CD8-positive, alpha-beta memory T cell (primary cell): ENCODE data around the gene IDH1. TPM values are rescaled to one million over a fixed set of nuclear protein-coding genes. Genes with fewer than 3 reads are reported as not detected.
"Not testable (repeated sequence)": the region's sequence is repeated elsewhere in the genome, so short reads cannot be mapped to it uniquely, and the experiment has no call there.

Experiments used
- CTCF ChIA-PET: fragments of 350-600 bp; sonication (Branson Sonifier 250); formaldehyde crosslinking; loops from one replicate; lab custom pipeline; 2021; ENCODE audit warnings: antibody characterized with exemption; lab: Charles Lee
- POLR2A ChIA-PET: fragments of 350-600 bp; sonication (Branson Sonifier 250); formaldehyde crosslinking; loops from one replicate; lab custom pipeline; 2021; ENCODE audit warnings: antibody characterized with exemption; lab: Charles Lee
- DNase-seq, 5 donors: peaks; one replicate each; pipeline versions ENCODE4 v3.0.0 to v3.0.0-alpha.2; 2020 to 2022; ENCODE audit warnings: mixed read lengths in 1 of 5
- H3K27ac ChIP-seq: one replicate; pipeline ENCODE4 v1.7.0; 2013; ENCODE audit warnings: low read depth, mild to moderate bottlenecking, low read length, moderate library complexity
- H3K27me3 ChIP-seq: 2 replicates; pipeline ENCODE4 v1.7.0; 2013; ENCODE audit warnings: low read length, mild to moderate bottlenecking; ENCODE audit not compliant: insufficient read depth, poor library complexity, severe bottlenecking
- H3K36me3 ChIP-seq: 2 replicates; pipeline ENCODE4 v1.7.0; 2013; ENCODE audit warnings: mild to moderate bottlenecking, low read length, moderate library complexity; ENCODE audit not compliant: insufficient read depth
- H3K4me1 ChIP-seq: 2 replicates; pipeline ENCODE4 v1.7.0; 2013; ENCODE audit warnings: mild to moderate bottlenecking, low read length, moderate library complexity; ENCODE audit not compliant: insufficient read depth
- H3K4me3 ChIP-seq: 2 replicates; pipeline ENCODE4 v1.7.0; 2013; ENCODE audit warnings: mild to moderate bottlenecking, low read length
- H3K9me3 ChIP-seq: 2 replicates; pipeline ENCODE4 v1.7.0; 2013; ENCODE audit warnings: mild to moderate bottlenecking, low read length
- H3K27ac Mint-ChIP-seq, 8 donors: one replicate each; pipeline ENCODE4 v1.8.0; 2020 to 2021; ENCODE audit warnings: mixed read lengths in 8 of 8, mild to moderate bottlenecking in 6 of 8, inconsistent platforms in 3 of 8, moderate library complexity in 3 of 8
- H3K27me3 Mint-ChIP-seq, 2 donors: one replicate each; pipeline ENCODE4 v1.8.0; 2020 to 2021; ENCODE audit warnings: mixed read lengths in 2 of 2, mild to moderate bottlenecking in 1 of 2, moderate library complexity in 1 of 2
- H3K36me3 Mint-ChIP-seq, 3 donors: one replicate each; pipeline ENCODE4 v1.8.0; 2020 to 2021; ENCODE audit warnings: mixed read lengths in 3 of 3, inconsistent platforms in 1 of 3, mild to moderate bottlenecking in 1 of 3
- H3K4me1 Mint-ChIP-seq, 3 donors: one replicate each; pipeline ENCODE4 v1.8.0; 2020 to 2021; ENCODE audit warnings: mixed read lengths in 3 of 3, inconsistent platforms in 1 of 3, mild to moderate bottlenecking in 1 of 3
- H3K4me3 Mint-ChIP-seq, 7 donors: one replicate each; pipeline ENCODE4 v1.8.0; 2020 to 2021; ENCODE audit warnings: mixed read lengths in 7 of 7, mild to moderate bottlenecking in 6 of 7, moderate library complexity in 4 of 7, inconsistent platforms in 2 of 7
- H3K9me3 Mint-ChIP-seq, 5 donors: one replicate each; pipeline ENCODE4 v1.8.0; 2020 to 2022; ENCODE audit warnings: mixed read lengths in 5 of 5, mild to moderate bottlenecking in 3 of 5, moderate library complexity in 2 of 5, inconsistent platforms in 1 of 5
- polyA plus RNA-seq: library from polyadenylated mRNA; unstranded; fragments of 300-500 nt; fragmentation: Illumina TruSeq; gene quantifications from one replicate; pipeline ENCODE4 v1.2.3, GENCODE V29; 2021
- total RNA-seq, 2 experiments: library from RNA; stranded (reverse); gene quantifications; one replicate each; pipeline ENCODE4 v1.2.3, GENCODE V29; 2021

Gene IDH1
- total and polyA plus RNA-seq, 3 experiments from 2014 or later, result 5.8 to 21.5 (median 18.9) TPM

DNA sequence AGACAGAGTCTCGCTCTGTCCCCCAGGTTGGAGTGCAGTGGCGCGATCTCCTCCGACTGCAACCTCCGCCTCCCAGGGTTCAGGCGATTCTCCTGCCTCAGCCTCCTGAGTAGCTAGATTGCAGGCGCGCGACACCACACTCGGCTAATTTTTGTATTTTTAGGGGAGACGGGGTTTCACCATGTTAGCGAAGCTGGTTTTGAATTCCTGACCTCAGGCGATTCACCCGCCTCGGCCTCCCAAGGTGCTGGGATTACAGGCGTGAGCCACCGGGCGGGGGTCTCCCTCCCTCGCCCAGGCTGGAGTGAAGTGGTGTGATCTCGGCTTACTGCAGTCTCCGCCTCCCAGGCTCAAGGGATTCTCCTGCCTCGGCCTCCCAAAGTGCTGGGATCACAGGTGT is 12.7 kb upstream of the IDH1 start:
- H3K27me3 Mint-ChIP-seq, H3K4me3 ChIP-seq, DNase-seq, H3K9me3 Mint-ChIP-seq, H3K27me3 ChIP-seq, H3K36me3 ChIP-seq, H3K9me3 ChIP-seq: not testable (repeated sequence)
- peaks cover 25% of the 10 kb centered on the region for H3K4me1 ChIP-seq
- POLR2A ChIA-PET, result interaction anchor here (0.7 to 3.2 kb wide), 2 partner anchors 13 to 642 kb away, joined by 3 to 26 read pairs; partner anchors contain the start of gene IDH1
- H3K4me3 Mint-ChIP-seq, result peak overlapping the region; percentile 71 to 97 (median 87)
- H3K4me1 Mint-ChIP-seq, result peaks cover 52 to 70% (median 59%) of the 10 kb centered on the region in 3 donors
- CTCF ChIA-PET, result interaction anchor here (1.7 to 8.0 kb wide), 2 partner anchors 10 to 14 kb away, joined by 7 to 89 read pairs; partner anchors contain the start of gene IDH1
- H3K27ac Mint-ChIP-seq, result peak overlapping the region in 5 of 8 donors; percentile 40 to 98 (median 89)
- peaks cover 3 to 28% (median 5%) of the 10 kb centered on the region in 3 donors for H3K36me3 Mint-ChIP-seq
- H3K27ac ChIP-seq, result peak overlapping the region; percentile 82

DNA sequence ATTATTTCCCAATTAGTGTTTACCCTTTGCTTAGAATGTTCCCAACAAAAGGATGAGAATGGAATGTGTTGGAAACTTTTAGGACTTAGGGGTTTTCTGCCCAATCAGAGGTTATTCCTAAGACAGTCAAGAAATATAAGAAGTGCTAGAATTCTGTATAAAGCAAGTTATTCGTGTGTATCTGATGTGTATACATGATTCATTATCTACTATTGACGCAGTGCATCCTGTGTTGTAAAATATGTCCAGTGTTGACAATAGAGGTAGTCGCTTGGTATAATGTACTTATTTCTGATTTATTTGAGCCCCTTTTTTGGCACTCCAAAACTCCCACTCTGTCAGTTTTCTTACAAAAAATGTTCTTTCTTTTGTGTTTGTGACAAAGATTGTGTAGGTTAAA is 12.1 kb upstream of the IDH1 start:
- H3K27me3 ChIP-seq, result no peaks in the 10 kb centered on the region
- ChIA-PET CTCF (interaction anchor here (1.7 to 8.0 kb wide), 2 partner anchors 9 to 13 kb away, joined by 7 to 89 read pairs; partner anchors contain the start of gene IDH1), POLR2A (interaction anchor here (0.9 to 3.2 kb wide), 2 partner anchors 13 to 1502 kb away, joined by 3 to 26 read pairs; partner anchors contain the start of genes FASTKD2, IDH1 and MDH1B)
- peaks cover 25% of the 10 kb centered on the region for H3K4me1 ChIP-seq
- no peak for DNase-seq
- peaks cover 5% of the 10 kb centered on the region for H3K36me3 ChIP-seq
- peak overlapping the region; percentile 87 to 97 (median 95) for H3K4me3 Mint-ChIP-seq
- H3K27ac Mint-ChIP-seq, result peak overlapping the region; percentile 81 to 99 (median 94)
- H3K27ac ChIP-seq, result peak overlapping the region; percentile 82
- peak overlapping the region; percentile 95 for H3K4me3 ChIP-seq
- no peaks in the 10 kb centered on the region for H3K27me3 Mint-ChIP-seq
- H3K4me1 Mint-ChIP-seq, result peaks cover 49 to 70% (median 59%) of the 10 kb centered on the region in 3 donors
- no peaks in the 10 kb centered on the region for H3K9me3 Mint-ChIP-seq
- no peaks in the 10 kb centered on the region for H3K9me3 ChIP-seq
- H3K36me3 Mint-ChIP-seq, result peaks cover 3 to 23% (median 5%) of the 10 kb centered on the region in 3 donors

DNA sequence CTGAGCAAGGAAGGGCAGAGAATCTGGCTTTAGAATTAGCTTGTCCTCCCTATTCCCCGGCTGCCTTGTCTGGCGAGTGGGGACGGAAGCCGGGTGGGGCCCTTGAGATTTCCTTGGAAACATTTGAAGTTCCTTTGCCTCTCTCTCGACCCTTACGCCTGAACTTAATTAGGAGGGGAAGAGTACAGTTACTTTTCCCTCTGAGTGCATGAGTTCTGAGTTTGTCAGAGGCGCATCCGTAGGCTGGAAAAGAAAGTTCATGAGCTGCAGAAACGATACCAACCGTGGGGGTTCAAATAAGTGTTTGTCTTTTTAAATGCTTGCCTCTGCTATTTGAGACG is 11.7 kb upstream of the IDH1 start:
- no peak for DNase-seq

GRCh38 chr2:208265801-208266552 is 11.1 kb upstream of the IDH1 start, which contains the start of gene PIKFYVE:
Gene PIKFYVE, plus strand, starts transcription at chr2:208266255. Its CDS starts 5,265 bp downstream, at chr2:208271520.
- peaks cover 0 to 17% (median 0%) of the 10 kb centered on the region in 3 donors for H3K36me3 Mint-ChIP-seq
- peak within 1 kb of the TSS; percentile 81 to 99 (median 95) for H3K27ac Mint-ChIP-seq
- H3K4me1 ChIP-seq, result peaks cover 25% of the 10 kb centered on the region
- H3K4me3 ChIP-seq, result peak within 1 kb of the TSS; percentile 95
- no peaks in the 10 kb centered on the region for H3K9me3 ChIP-seq
- no peaks in the 10 kb centered on the region for H3K9me3 Mint-ChIP-seq
- DNase-seq, result peak; percentile 80 to 92 (median 87)
- H3K27ac ChIP-seq, result peak within 1 kb of the TSS; percentile 82
- POLR2A ChIA-PET, result interaction anchor here (0.9 to 3.2 kb wide), 3 partner anchors 12 to 1501 kb away, joined by 3 to 26 read pairs (median 5); partner anchors contain the start of genes FASTKD2, IDH1, MDH1B and METTL21A
- peak within 1 kb of the TSS; percentile 87 to 97 (median 95) for H3K4me3 Mint-ChIP-seq
- no peaks in the 10 kb centered on the region for H3K27me3 ChIP-seq
- CTCF ChIA-PET, result interaction anchor here (0.8 to 8.0 kb wide), 3 partner anchors 8 to 89 kb away, joined by 3 to 89 read pairs (median 7); partner anchors contain the start of gene IDH1
- H3K27me3 Mint-ChIP-seq, result no peaks in the 10 kb centered on the region
- no peaks in the 10 kb centered on the region for H3K36me3 ChIP-seq
- peaks cover 44 to 62% (median 53%) of the 10 kb centered on the region in 3 donors for H3K4me1 Mint-ChIP-seq

More for the DNA sequence above, 11.7 kb upstream of the IDH1 start:
- Histone ChIP-seq H3K4me3 (peak overlapping the region; percentile 95), H3K4me1 (peaks cover 25% of the 10 kb centered on the region), H3K27me3 (no peaks in the 10 kb centered on the region), H3K9me3 (no peaks in the 10 kb centered on the region), H3K27ac (peak overlapping the region; percentile 82), H3K36me3 (peaks cover 4% of the 10 kb centered on the region)
- no peaks in the 10 kb centered on the region for H3K9me3 Mint-ChIP-seq
- CTCF ChIA-PET, result interaction anchor here (1.7 to 8.0 kb wide), 2 partner anchors 9 to 13 kb away, joined by 7 to 89 read pairs; partner anchors contain the start of gene IDH1
- H3K4me1 Mint-ChIP-seq, result peaks cover 48 to 68% (median 57%) of the 10 kb centered on the region in 3 donors
- POLR2A ChIA-PET, result interaction anchor here (0.9 to 3.2 kb wide), 3 partner anchors 12 to 1501 kb away, joined by 3 to 26 read pairs (median 5); partner anchors contain the start of genes FASTKD2, IDH1, MDH1B and METTL21A
- no peaks in the 10 kb centered on the region for H3K27me3 Mint-ChIP-seq
- peak overlapping the region; percentile 87 to 97 (median 95) for H3K4me3 Mint-ChIP-seq
- H3K27ac Mint-ChIP-seq, result peak overlapping the region; percentile 81 to 99 (median 94)
- H3K36me3 Mint-ChIP-seq, result peaks cover 3 to 21% (median 4%) of the 10 kb centered on the region in 3 donors

GRCh38 chr2:208265371-208265800 is 10.5 kb upstream of the IDH1 start:
- no peaks in the 10 kb centered on the region for H3K27me3 ChIP-seq
- ChIA-PET POLR2A (interaction anchor here (1.2 to 3.2 kb wide), 2 partner anchors 11 to 640 kb away, joined by 5 to 26 read pairs; partner anchors contain the start of genes IDH1 and METTL21A), CTCF (interaction anchor here (0.8 to 8.0 kb wide), 2 partner anchors 12 to 89 kb away, joined by 3 to 89 read pairs; partner anchors contain the start of gene IDH1)
- Mint-ChIP-seq H3K4me1 (peaks cover 43 to 60% (median 52%) of the 10 kb centered on the region in 3 donors), H3K27ac (peak overlapping the region; percentile 81 to 99 (median 95)), H3K27me3 (no peaks in the 10 kb centered on the region), H3K4me3 (peak overlapping the region; percentile 87 to 97 (median 95)), H3K36me3 (peaks cover 0 to 17% (median 0%) of the 10 kb centered on the region in 3 donors), H3K9me3 (no peaks in the 10 kb centered on the region)
- H3K4me3 ChIP-seq, result peak overlapping the region; percentile 95
- no peaks in the 10 kb centered on the region for H3K36me3 ChIP-seq
- H3K9me3 ChIP-seq, result no peaks in the 10 kb centered on the region
- peak overlapping the region; percentile 82 for H3K27ac ChIP-seq
- peak; percentile 15 to 68 (median 58) for DNase-seq
- H3K4me1 ChIP-seq, result peaks cover 25% of the 10 kb centered on the region

GRCh38 chr2:208256849-208257813 is 2.3 kb upstream of the IDH1 start:
- peaks cover 12% of the 10 kb centered on the region for H3K4me1 ChIP-seq
- DNase-seq, H3K9me3 Mint-ChIP-seq, H3K9me3 ChIP-seq, POLR2A ChIA-PET, H3K27ac ChIP-seq, H3K4me3 ChIP-seq, H3K36me3 ChIP-seq, H3K27me3 ChIP-seq, H3K27me3 Mint-ChIP-seq: not testable (repeated sequence)
- H3K4me1 Mint-ChIP-seq, result peaks cover 19 to 30% (median 23%) of the 10 kb centered on the region in 3 donors
- peak overlapping the region in 1 of 8 donors; percentile 3 for H3K27ac Mint-ChIP-seq
- peak overlapping the region in 6 of 7 donors; percentile 4 to 99 (median 55) for H3K4me3 Mint-ChIP-seq
- CTCF ChIA-PET, result interaction anchor here (1.4 to 6.6 kb wide), 2 partner anchors 9 to 11 kb away, joined by 7 to 89 read pairs; partner anchors contain the start of gene PIKFYVE
- H3K36me3 Mint-ChIP-seq, result peaks cover 0 to 20% (median 4%) of the 10 kb centered on the region in 3 donors
